GM10847 (cell line): ENCODE results near the gene CRTAP.

Experiments used
- POLR2A ChIP-seq: IDR thresholded peaks from 2 replicates; pipeline ENCODE4 v1.6.1; 2011; ENCODE audit not compliant: insufficient read length; ENCODE audit errors: extremely low read depth

The CRTAP gene

DNA sequence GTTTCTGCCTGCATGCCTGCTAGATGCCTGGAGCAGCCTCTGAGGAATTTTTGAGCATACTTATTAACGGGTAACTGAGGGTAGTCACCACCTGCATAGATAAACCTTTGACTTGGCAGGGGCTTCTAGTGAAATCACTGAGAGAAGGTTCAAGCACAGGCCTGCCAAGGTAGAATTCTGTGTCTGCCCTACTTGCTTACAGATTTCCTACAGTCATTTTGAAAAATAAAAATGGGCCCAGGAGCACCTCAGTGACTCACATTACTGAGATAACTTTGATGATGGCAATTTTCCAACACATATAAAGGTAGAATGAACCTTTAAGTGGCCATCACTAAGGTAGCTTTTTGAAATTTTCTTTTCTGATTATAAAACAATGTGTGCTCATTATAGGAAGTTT lies 10.8 kb downstream of the CRTAP start:
- TF ChIP-seq POLR2A: no peak

DNA sequence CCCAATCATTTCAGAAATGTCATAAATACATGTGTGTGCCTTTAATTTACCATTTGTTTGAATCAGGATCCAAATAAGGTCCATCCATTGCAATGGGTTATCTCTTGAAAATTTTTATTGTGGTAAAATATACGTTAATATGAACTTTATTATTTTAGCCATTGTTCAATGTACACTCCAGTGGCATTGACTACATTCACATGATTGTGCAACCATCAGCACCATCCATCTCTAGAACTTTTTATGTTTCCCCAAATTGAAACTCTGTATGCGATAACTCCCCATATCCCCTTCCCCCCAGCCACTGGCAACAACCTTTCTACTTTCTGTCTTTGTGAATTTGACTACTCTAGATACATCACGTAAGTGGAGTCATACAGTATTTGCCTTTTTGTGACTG lies 12.0 kb downstream of the CRTAP start:
- no peak for TF ChIP-seq POLR2A

DNA sequence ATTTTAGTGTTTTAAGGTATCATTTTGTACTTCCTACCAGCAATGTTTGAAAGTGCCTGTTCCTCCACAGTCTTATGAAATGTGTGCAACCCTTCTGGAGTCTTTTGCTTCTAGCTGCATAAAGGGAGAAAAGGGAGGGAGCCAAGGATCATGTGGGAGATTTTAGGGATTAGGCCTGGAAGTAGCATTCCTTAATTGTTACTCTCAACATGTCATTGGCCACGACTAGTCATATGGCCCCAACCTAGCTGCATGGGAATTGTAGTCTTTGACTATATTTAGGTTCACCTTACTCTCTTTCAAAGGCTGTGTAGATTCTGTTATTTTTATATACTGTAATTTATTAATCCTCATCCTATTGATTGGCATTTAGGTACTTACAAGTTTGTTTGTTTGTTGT lies 14.9 kb downstream of the CRTAP start:
- no peak for TF ChIP-seq POLR2A

DNA sequence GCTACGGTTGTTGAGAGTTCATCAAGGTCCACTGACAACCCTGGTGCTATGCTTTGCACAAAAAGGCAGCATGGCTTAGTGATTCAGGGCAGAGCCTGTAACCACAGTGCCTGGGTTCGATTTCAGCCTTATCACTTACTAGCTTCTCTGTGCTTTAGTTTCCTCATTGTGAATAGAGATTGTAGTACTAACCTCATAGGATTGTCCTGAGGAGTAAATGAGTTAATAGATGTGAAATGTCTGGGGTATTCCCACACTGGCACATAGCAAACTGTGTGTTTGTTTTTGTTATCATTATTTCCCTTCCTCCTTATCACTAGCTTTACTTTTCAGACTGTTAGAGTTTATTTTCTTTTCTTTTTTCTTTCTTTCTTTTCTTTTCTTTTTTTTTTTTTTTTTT lies 16.3 kb downstream of the CRTAP start:
- no peak for TF ChIP-seq POLR2A

DNA sequence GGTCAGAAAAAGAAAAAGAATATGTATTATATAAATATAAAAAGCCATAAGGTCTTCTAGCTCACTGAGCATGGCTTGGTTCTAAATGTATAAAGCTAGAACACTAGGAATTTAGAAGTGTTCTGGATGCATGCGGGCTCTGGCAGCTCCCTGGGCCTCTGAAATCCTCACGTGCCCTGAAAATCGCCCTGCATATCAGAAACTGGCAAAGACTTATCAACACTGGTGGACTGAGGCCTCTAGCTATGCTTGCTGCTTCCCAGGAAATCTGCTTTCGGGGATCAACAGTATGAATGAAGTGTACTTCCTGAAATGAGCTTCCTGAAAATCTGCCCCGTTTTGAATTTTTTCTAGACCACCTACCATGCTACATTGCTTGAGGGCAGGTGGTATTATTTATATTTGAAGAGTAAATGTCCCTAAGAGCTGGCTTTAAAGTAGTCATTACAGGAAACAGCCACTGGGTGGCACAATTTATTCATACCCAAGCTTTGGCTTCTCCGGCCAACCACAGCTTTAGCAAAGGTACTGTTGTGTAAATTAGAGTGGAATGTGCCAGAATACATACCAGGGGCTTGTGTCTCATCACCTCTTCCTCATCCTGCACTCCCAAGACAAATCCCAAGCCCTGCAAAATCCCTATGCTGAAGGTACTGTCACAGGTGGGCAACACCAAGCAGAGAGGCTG lies 17.7 kb downstream of the CRTAP start:
- no peak for TF ChIP-seq POLR2A

DNA sequence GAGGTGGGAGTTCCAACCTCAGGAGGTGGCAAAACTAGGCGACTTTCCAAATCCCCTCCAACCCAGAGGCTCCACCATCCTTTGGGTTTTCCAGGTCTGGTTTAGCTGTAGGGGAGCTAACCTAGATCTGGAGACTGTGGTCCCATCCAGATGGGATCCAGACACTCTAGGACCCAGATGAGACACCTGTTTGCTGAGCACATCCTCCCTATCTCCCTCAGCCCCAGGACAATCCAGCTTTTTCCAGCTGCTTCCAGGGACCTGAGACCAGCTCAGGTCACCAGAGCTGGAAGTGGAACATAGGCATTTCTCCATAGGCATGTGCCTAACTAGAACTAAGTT lies 18.2 kb downstream of the CRTAP start:
- no peak for TF ChIP-seq POLR2A

DNA sequence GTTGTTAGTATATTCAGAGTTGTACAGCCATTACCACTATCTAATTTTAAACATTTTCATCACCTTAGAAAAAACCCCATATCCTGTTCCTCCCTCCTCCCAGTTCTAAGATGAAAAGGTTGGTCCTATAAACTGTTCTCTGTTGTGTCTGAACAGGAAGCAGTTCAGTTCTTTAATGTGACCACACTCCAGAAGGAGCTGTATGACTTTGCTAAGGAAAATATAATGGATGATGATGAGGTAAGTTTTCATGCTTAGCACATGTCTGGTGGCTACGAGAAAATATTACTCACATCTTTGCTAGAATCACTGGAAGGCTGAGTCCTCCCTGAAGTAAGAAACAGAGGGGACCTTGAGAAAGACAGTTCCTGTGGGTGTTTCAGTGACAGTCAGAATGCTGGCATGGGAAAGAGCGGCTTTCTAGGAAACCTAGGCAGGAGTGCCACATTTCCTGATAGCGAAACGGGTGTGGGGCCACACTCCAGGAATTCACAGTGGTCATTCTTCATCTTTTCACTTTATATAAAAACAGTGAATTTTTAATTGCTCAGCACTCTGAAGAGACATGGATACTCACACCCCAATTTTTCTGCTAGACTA lies 20.3 kb downstream of the CRTAP start:
- no peak for TF ChIP-seq POLR2A

DNA sequence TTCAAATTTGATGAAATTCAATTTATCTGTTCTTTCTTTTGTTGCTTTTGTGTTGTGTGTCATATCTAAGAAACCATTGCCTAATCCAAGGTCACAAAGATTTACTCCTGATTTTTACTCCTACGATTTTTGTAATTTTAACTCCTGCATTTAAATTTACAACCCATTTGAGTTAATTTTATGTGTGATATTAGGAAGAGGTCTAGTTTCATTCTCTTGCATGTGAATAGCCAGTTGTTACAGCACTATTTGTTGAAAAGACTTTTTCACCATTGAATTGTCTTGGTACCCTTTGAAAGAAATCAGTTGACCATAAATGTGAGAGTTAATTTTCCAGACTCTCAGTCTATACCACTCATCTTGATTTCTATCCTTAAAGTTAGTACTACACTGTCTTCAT lies 23.9 kb downstream of the CRTAP start:
- TF ChIP-seq POLR2A: no peak

DNA sequence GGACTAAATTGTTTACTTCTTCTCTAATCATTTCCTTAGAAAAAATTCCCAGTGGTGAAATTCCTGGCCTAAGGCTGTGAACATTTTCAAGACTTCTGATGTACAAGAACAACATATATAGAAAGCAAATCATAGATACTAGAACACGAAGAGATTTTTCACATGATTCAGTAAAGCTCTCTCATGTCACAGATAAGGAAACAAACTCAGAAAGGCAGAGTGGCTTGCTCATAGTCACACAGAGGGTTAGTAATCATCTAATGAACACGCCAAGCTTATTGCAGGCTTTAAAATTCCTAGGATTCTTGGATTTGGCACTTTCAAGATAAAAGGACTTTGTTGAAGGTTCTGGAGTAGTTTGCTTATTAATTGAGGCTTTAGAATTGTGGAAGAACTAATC lies 26.2 kb downstream of the CRTAP start:
- TF ChIP-seq POLR2A: no peak

DNA sequence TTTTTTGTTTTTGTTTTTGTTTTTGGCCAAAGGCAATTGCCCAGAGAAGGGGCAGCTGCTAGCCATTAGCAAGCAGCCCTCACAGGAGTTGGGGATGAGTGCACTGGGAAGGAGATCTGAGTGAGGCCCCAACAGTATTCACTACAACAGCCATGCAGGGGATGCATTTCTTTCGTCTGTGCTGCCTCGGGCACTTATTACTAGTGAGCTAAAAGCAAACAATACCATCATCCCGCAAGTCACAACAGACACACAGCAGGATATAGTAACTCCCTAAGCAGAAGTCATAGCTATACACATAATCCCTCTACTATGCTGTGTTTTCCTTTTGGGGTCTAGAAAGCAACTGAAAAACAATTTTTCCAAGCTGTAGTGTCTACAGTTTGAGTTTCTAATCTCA lies 27.2 kb downstream of the CRTAP start:
- no peak for TF ChIP-seq POLR2A

DNA sequence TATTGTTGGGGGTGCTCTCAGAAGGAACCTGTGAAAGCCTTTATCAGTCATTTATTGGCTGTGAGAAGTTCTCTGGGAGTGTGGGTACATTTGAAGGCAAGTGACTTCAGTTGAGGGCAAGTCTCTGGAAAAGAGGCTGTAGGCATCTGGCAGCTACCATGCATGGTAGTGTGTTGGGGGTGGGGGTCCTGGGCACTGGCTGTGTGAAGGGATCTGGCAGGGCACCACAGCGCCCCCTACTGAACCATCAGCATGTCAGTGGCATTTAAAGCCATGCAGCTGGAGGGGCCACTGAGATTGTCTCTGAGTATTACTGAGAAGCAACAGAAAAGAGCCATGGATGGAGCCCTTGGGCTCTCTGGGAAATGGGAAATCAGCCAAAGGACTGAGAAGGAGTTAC lies 30.6 kb downstream of the CRTAP start:
- no peak for TF ChIP-seq POLR2A

DNA sequence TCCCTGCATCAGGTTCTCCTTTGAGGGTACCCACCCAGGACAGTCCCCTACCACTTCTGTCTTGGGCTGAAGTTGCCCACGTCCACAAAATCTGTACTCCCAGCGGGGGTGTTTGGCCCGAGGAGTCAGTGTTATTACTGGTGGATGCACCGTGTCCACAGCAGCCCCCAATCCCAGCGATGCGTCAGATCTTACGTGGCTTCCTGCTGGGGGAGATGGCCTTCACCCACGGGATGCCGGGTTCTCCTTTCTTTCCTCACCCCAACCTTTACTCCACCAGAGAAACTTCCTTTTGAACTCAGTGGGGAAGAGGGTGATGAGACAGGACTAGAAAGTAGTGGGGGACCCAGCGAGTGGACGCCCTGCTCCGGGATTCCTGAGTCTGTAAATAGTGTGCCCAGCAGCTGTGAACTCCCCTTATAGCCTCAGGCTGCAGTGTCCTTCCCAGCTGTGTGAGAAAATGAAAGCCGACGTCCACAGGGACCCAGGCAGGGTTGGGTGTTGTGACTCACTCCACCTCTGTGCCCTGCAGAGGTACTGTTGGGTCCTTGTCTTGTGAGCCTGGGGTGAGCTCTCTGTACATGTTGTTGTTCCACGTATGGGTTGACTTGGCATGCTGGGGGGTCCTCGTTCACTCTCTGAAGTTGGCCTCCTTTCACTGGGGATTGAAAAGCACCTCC lies 31.5 kb downstream of the CRTAP start:
- no peak for TF ChIP-seq POLR2A

DNA sequence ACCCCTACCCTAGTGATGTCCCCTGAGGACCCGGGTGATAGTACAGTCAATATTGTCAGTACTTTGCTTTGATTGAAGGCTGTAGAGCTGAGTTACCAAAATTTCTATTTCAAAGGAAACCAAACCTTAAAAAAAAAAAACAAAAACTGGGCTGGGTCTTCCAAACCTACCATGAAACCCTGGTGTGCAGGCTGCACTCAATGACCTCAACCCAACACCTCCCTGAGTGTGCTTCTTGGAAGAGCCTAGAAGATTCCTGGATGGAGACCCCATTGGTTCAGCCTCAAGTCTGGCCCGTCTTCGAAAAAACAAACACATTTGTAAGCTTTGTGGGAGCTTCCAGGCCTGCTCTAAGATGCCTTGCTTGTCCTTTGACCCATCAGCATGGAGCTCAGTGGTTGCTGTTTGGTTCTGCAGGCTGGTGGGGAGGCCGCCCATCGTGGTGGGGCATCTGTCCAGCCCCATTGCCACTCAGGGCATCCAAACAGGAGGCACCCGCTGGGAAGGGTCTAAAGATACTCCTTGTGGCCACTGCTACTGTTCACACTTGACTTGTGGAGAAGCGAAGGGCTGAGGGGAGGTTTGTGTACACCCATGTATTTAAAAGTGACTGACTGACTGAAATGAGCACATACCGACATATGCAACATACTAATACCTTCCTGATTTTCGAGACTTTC lies 32.2 kb downstream of the CRTAP start:
- no peak for TF ChIP-seq POLR2A

DNA sequence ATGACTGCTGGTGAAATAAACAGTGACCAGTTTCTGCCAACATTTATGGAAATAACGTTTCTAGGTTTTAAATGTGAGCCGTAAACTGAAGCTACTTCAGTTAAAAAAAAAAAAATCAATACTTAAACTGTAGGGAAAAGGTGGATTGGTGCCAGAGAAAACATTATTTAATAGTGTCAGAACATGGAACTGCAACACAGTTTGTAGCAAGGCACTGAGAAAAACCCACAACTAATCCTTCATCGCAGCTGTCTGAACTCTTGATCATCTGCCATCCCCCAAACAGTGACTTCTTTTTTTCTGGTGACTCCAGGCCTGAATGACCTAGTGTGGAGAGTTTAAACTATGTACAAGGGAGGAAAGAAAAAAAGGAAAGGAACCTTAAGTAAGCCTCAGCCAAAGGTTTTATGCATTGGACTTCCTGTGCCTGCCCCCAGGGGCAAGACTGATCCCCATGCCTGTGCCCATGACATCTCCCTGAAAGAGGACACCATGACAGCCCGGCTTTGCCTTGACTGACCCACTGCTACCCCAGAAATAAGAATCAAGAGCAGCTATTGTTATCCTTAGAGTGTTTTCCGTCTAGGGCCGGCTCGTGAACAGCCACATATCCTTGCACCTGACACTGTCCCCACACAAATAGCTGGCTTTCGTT lies 33.1 kb downstream of the CRTAP start:
- no peak for TF ChIP-seq POLR2A

DNA sequence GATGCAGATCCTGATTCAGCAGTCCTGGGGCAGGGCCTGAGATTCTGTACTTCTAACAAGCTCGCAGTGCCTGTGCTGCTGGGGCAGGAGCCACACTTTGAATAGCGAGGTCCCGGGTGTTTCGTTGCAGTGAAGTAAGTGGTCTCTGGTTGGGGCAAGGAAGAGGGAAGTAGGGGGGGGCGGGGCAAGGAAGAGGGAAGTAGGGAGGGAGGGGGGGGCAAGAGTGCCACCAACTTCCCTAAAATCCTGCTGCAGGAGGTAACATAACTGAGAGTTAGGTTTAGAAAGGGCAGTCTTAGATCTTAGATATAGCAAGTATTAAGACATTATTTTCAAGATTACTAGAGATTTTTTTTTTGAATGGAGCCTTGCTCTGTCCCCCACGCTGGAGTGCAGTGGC lies 35.5 kb downstream of the CRTAP start:
- TF ChIP-seq POLR2A: no peak
